ENCODE data around the gene HNRNPAB. TPM values are rescaled to one million over a fixed set of nuclear protein-coding genes. Genes with fewer than 3 reads are reported as not detected.

HNRNPAB gene
- total RNA-seq, 1 donor from 2014 or later = 393 TPM

DNA sequence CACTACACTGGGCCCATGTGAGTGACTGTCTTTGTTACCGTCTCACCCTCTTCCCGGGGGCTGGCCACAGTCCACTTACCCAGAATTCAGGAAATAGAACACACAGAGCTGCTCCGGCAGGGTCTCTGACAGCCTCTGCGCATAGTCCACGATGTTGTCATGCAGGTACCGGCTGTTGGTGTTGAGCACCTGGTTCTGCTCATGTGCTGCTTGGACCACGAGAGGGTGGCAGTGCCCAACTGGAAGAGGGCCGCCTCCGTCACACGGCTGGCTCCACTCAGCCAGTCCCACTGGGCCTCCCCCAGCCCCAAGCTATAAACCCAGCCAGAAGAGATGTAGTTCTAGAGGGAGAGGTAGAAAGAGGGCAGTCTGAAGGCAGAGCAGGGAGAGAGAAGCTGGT lies 25.5 kb downstream of the HNRNPAB start:
- intact Hi-C loops (cut with micrococcal nuclease) = loop anchor here (5.0 kb wide), 1 partner anchor 397 kb away; the partner anchor contains the start of gene CLK4
- peak overlapping the region; percentile 89 for H3K4me3 Mint-ChIP-seq (ENCODE audit: low read depth)
- no peaks in the 10 kb centered on the region for H3K9me3 Mint-ChIP-seq
- H3K4me1 Mint-ChIP-seq (ENCODE audit: low read depth) = peaks cover 31% of the 10 kb centered on the region
- no peaks in the 10 kb centered on the region for H3K27me3 Mint-ChIP-seq (ENCODE audit: low read depth)
- no peak for DNase-seq (ENCODE audit: low spot score)
- H3K36me3 Mint-ChIP-seq (ENCODE audit: low read depth) = peaks cover 61% of the 10 kb centered on the region
- H3K27ac Mint-ChIP-seq = peak overlapping the region; percentile 28

GRCh38 chr5:178230879-178231538 lies 26.7 kb downstream of the HNRNPAB start:
- no peaks in the 10 kb centered on the region for H3K9me3 Mint-ChIP-seq
- H3K36me3 Mint-ChIP-seq (ENCODE audit: low read depth) = peaks cover 53% of the 10 kb centered on the region
- H3K27ac Mint-ChIP-seq = peak overlapping the region; percentile 81
- intact Hi-C loops (cut with micrococcal nuclease) = loop anchor here (5.0 kb wide), 1 partner anchor 396 kb away; the partner anchor contains the start of gene CLK4
- no peak for DNase-seq (ENCODE audit: low spot score)
- H3K4me3 Mint-ChIP-seq (ENCODE audit: low read depth) = peak overlapping the region; percentile 89
- H3K4me1 Mint-ChIP-seq (ENCODE audit: low read depth) = peaks cover 33% of the 10 kb centered on the region
- H3K27me3 Mint-ChIP-seq (ENCODE audit: low read depth) = no peaks in the 10 kb centered on the region

- intact Hi-C loops (cut with micrococcal nuclease) = loop anchor here (2.0 to 5.0 kb wide), 2 partner anchors 27 to 396 kb away; partner anchors contain the start of genes CLK4 and HNRNPAB
- no peaks in the 10 kb centered on the region for H3K9me3 Mint-ChIP-seq
These were observed 27.3 kb downstream of the HNRNPAB start for GRCh38 chr5:178231539-178232123.

DNA sequence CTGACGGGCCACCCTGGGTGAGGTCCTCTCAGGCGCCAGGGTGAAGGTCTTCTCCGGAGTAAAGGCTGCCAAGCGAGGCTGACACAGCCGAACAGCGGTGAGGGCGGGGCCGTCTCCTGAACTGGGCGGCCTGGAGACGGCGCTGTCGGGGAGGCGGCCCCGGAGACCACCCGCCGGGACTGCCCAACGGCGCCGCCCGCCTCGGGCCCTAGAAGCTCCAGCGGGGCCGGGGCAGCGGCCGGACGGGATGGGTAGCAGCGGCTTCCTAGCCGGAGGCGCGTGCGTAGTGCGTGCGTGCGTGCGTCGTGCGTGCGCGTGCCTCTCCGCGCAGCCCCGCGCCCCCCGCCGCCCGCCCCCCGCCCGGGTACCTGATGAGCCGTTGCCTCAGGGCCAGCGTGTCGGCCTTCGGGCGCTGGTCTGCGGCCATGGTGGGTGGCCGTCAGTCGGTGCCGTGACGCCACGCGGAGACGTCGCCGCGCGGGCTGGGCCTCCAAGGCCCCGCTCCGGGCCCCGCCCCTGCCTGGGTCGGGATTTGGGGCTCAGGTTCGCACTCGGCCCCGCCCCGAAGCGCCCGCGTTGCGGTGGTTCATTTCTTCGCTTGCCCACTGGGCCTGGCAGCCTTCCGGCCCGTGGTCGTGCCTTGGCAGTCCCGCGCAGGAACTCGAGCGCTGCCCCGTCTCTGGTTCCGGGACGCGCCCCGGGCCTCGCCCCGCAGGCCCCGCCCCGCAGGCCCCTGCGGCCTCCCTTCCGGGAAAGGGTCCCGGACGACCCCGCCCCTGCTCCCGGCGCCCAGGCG lies 28.0 kb downstream of the HNRNPAB start, which contains the start of gene PHYKPL:
Gene PHYKPL (minus strand): TSS at position 679 of the 796 bp plus-strand sequence. CDS start 252 bp downstream, at position 427.
- H3K27me3 Mint-ChIP-seq (ENCODE audit: low read depth) = no peaks in the 10 kb centered on the region
- H3K9me3 Mint-ChIP-seq = no peaks in the 10 kb centered on the region
- peaks cover 38% of the 10 kb centered on the region for H3K4me1 Mint-ChIP-seq (ENCODE audit: low read depth)
- H3K27ac Mint-ChIP-seq = peak within 1 kb of the TSS; percentile 81
- intact Hi-C loops (cut with micrococcal nuclease) = loop anchor here (2.0 to 5.0 kb wide), 2 partner anchors 28 to 395 kb away; partner anchors contain the start of genes CLK4 and HNRNPAB
- H3K4me3 Mint-ChIP-seq (ENCODE audit: low read depth) = peak within 1 kb of the TSS; percentile 89
- peaks cover 43% of the 10 kb centered on the region for H3K36me3 Mint-ChIP-seq (ENCODE audit: low read depth)
- peak; percentile 69 for DNase-seq (ENCODE audit: low spot score)

More at GRCh38 chr5:178231539-178232123, 27.3 kb downstream of the HNRNPAB start:
- Mint-ChIP-seq H3K36me3 (ENCODE audit: low read depth) (peaks cover 50% of the 10 kb centered on the region), H3K4me1 (ENCODE audit: low read depth) (peaks cover 37% of the 10 kb centered on the region), H3K4me3 (ENCODE audit: low read depth) (peak overlapping the region; percentile 89), H3K27ac (peak overlapping the region; percentile 81), H3K27me3 (ENCODE audit: low read depth) (no peaks in the 10 kb centered on the region)
- no peak for DNase-seq (ENCODE audit: low spot score)

DNA sequence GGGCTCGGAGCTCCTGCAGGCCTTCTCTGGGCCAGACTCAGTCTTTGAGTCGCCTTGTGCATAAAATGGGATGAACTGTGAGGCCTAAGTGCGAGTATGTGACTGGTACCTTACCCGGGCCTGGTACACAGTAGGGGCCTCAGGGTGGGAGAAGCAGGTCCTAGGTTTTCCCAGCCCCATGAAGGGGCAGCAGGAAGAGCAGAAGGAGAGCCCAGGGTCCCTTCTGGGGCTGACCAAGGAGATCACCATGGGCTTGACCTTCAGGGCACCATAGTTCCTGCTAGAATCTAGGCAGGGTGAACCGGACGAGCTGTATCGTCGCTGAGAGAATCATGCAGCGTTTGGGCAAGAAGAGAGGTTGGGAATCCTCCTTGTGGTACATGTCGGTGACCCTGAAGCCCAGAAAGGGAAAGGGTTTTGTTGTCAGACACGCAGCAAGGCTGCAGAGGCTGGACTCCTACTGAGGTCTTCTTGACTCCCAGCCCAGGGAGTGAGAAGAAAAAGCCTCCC lies 28.6 kb downstream of the HNRNPAB start:
- Mint-ChIP-seq H3K36me3 (ENCODE audit: low read depth) (peaks cover 37% of the 10 kb centered on the region), H3K9me3 (no peaks in the 10 kb centered on the region), H3K27ac (peak overlapping the region; percentile 80), H3K4me3 (ENCODE audit: low read depth) (peak overlapping the region; percentile 62), H3K27me3 (ENCODE audit: low read depth) (no peaks in the 10 kb centered on the region), H3K4me1 (ENCODE audit: low read depth) (peaks cover 38% of the 10 kb centered on the region)
- intact Hi-C loops (cut with micrococcal nuclease) = loop anchor here (2.0 to 5.0 kb wide), 2 partner anchors 28 to 394 kb away; partner anchors contain the start of genes CLK4 and HNRNPAB
- DNase-seq (ENCODE audit: low spot score) = no peak

DNA sequence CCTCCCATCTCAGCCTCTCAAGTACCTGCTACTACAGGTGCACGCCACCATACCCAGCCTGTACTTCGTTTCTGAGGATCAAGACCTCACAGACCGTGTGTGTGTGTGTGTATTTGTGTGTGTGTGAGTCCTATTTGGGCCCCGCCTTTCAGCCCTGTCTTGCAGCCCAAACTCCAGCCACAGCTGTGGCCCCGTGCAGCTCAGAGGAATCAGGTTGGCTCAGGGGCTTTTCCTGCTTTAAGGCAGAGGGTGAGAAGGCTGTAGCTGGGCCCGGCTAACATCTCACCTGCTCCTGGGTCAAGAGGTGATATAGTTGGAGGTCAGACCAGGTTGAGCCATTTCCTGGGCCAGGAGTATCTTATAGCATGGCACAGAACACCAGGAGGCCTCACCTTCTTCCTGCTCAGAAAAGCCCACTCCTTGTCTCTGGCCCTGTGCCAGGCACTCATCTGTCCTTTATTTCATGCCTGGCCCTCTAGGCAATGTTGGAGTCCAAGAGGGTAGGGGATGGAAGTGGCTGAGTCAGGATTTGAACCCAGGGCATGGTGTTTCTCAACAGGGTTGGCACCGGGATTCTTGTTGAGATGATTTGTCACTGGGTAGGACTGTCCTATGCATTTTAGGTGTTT lies 29.9 kb downstream of the HNRNPAB start:
- intact Hi-C loops (cut with micrococcal nuclease) = loop anchor here (5.0 kb wide), 1 partner anchor 393 kb away; the partner anchor contains the start of gene CLK4
- Mint-ChIP-seq H3K27me3 (ENCODE audit: low read depth) (no peaks in the 10 kb centered on the region), H3K9me3 (no peaks in the 10 kb centered on the region), H3K27ac (peak overlapping the region; percentile 38), H3K4me3 (ENCODE audit: low read depth) (no peak overlapping the region), H3K4me1 (ENCODE audit: low read depth) (peaks cover 43% of the 10 kb centered on the region), H3K36me3 (ENCODE audit: low read depth) (peaks cover 28% of the 10 kb centered on the region)
- no peak for DNase-seq (ENCODE audit: low spot score)

GRCh38 chr5:178234750-178235587 lies 30.6 kb downstream of the HNRNPAB start:
- Mint-ChIP-seq H3K4me3 (ENCODE audit: low read depth) (peak overlapping the region; percentile 33), H3K4me1 (ENCODE audit: low read depth) (peaks cover 41% of the 10 kb centered on the region), H3K27me3 (ENCODE audit: low read depth) (no peaks in the 10 kb centered on the region), H3K27ac (peak overlapping the region; percentile 28), H3K9me3 (no peaks in the 10 kb centered on the region), H3K36me3 (ENCODE audit: low read depth) (peaks cover 21% of the 10 kb centered on the region)
- peak; percentile 61 for DNase-seq (ENCODE audit: low spot score)
- intact Hi-C loops (cut with micrococcal nuclease) = loop anchor here (5.0 kb wide), 1 partner anchor 392 kb away; the partner anchor contains the start of gene CLK4

- Mint-ChIP-seq H3K27me3 (ENCODE audit: low read depth) (no peaks in the 10 kb centered on the region), H3K4me3 (ENCODE audit: low read depth) (no peak overlapping the region), H3K36me3 (ENCODE audit: low read depth) (peaks cover 15% of the 10 kb centered on the region), H3K9me3 (no peaks in the 10 kb centered on the region), H3K4me1 (ENCODE audit: low read depth) (peaks cover 38% of the 10 kb centered on the region), H3K27ac (no peak overlapping the region)
- no peak for DNase-seq (ENCODE audit: low spot score)
- intact Hi-C loops (cut with micrococcal nuclease) = no loop called here
These were observed 31.2 kb downstream of the HNRNPAB start for GRCh38 chr5:178235588-178235974.

- H3K4me3 Mint-ChIP-seq (ENCODE audit: low read depth) = no peak overlapping the region
- peaks cover 9% of the 10 kb centered on the region for H3K36me3 Mint-ChIP-seq (ENCODE audit: low read depth)
- H3K4me1 Mint-ChIP-seq (ENCODE audit: low read depth) = peaks cover 38% of the 10 kb centered on the region
- DNase-seq (ENCODE audit: low spot score) = no peak
- H3K27me3 Mint-ChIP-seq (ENCODE audit: low read depth) = no peaks in the 10 kb centered on the region
- H3K27ac Mint-ChIP-seq = no peak overlapping the region
- intact Hi-C loops (cut with micrococcal nuclease) = no loop called here
- H3K9me3 Mint-ChIP-seq = no peaks in the 10 kb centered on the region
These were observed 31.8 kb downstream of the HNRNPAB start for GRCh38 chr5:178236126-178236525.

DNA sequence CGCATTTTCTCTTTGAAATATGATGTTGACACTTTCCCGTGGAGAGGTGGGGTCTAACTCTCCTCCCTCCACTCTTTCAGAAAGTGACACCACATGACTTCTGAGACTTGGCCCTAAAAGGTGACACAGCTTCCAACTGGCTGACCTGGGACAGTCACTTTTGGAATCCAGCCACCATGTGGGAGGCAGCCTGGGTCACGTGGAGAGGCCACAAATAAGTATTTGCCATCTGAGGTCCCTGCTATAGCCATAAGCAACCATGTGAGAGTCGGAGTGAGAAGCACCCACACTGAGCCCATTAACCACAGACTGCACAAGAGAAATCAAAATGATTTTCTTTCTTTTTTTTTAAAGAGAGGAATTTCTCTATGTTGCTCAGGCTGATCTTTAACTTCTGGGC lies 32.3 kb downstream of the HNRNPAB start:
- no peaks in the 10 kb centered on the region for H3K27me3 Mint-ChIP-seq (ENCODE audit: low read depth)
- no peaks in the 10 kb centered on the region for H3K9me3 Mint-ChIP-seq
- H3K27ac Mint-ChIP-seq = no peak overlapping the region
- DNase-seq (ENCODE audit: low spot score) = no peak
- intact Hi-C loops (cut with micrococcal nuclease) = no loop called here
- no peak overlapping the region for H3K4me3 Mint-ChIP-seq (ENCODE audit: low read depth)
- peaks cover 4% of the 10 kb centered on the region for H3K36me3 Mint-ChIP-seq (ENCODE audit: low read depth)
- H3K4me1 Mint-ChIP-seq (ENCODE audit: low read depth) = peaks cover 34% of the 10 kb centered on the region

DNA sequence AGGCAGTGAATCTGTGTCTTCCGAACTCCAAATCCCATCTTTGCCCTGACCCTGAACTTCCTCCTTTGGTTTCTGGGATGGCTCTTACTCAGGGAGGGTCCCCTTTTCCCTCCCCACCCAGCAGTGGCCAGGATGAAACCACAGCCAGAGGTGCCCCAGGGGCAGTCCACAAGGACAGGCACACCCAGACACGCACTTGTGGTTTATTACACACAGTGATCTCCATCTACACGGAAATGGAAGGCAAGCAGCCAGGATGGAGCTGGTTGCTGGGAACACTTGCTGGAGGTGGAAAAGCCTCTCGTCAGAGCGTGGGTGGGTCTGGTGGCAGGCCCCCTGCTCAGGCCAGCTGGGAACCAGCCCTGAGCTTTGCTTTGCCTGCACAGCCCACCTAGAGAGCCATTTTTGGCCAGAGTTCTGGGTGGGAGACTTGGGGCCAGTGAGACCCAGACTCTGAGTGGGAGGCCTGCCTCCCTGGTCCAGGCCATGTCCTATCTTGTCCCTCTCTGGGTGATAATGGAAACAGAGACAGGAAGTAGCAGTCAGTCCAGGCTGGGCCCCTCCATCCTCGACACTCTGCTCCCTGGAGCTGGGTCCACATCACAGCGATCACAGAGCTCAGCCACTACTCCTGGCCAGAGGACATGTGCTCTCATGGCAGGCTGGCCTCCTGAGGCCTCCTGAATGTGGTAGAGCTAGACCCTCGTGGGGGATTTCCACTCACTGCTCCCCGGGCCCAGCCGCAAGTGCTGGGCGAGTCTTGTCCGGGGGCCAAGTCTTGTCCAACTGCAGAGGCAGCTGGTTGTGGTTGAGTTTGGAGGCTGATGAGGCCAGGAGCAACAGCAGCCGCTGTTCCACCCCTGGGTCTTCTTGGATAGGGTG lies 33.3 kb downstream of the HNRNPAB start:
- no peaks in the 10 kb centered on the region for H3K36me3 Mint-ChIP-seq (ENCODE audit: low read depth)
- no peaks in the 10 kb centered on the region for H3K27me3 Mint-ChIP-seq (ENCODE audit: low read depth)
- H3K4me3 Mint-ChIP-seq (ENCODE audit: low read depth) = no peak overlapping the region
- DNase-seq (ENCODE audit: low spot score) = no peak
- H3K9me3 Mint-ChIP-seq = no peaks in the 10 kb centered on the region
- intact Hi-C loops (cut with micrococcal nuclease) = no loop called here
- peaks cover 33% of the 10 kb centered on the region for H3K4me1 Mint-ChIP-seq (ENCODE audit: low read depth)
- H3K27ac Mint-ChIP-seq = no peak overlapping the region
